H9 (cell line): ENCODE measurements around the gene DUSP11. TPM values are rescaled to one million over a fixed set of nuclear protein-coding genes. Genes with fewer than 3 reads are reported as not detected.

ENCODE experiments used
- DNase-seq: peaks from one replicate; pipeline ENCODE4 v3.0.0-alpha.2; 2017
- H2AFZ ChIP-seq: one replicate; pipeline ENCODE4 v1.6.1; 2013; ENCODE audit warnings: mild to moderate bottlenecking, low read length, control low read depth, moderate library complexity
- H2AK5ac ChIP-seq: 2 replicates; pipeline ENCODE4 v1.6.1; 2013; ENCODE audit warnings: low read length, control low read depth, mixed read lengths; ENCODE audit not compliant: insufficient read length
- H2BK120ac ChIP-seq: one replicate; pipeline ENCODE4 v1.6.1; 2013; ENCODE audit warnings: low read depth, mild to moderate bottlenecking, low read length, control low read depth, inconsistent platforms; ENCODE audit not compliant: poor library complexity, severe bottlenecking
- H2BK12ac ChIP-seq: 2 replicates; pipeline ENCODE4 v1.6.1; 2013; ENCODE audit warnings: low read length, control low read depth, mixed read lengths, low read depth; ENCODE audit not compliant: insufficient read length
- H2BK15ac ChIP-seq: 2 replicates; pipeline ENCODE4 v1.6.1; 2013; ENCODE audit warnings: low read depth, low read length, control low read depth
- H2BK20ac ChIP-seq: one replicate; pipeline ENCODE4 v1.6.1; 2013; ENCODE audit warnings: low read depth, mild to moderate bottlenecking, low read length, control low read depth, inconsistent platforms; ENCODE audit not compliant: poor library complexity, severe bottlenecking
- H2BK5ac ChIP-seq: 2 replicates; pipeline ENCODE4 v1.6.1; 2013; ENCODE audit warnings: low read length, control low read depth, mixed read lengths; ENCODE audit not compliant: insufficient read length
- H3K14ac ChIP-seq: 2 replicates; pipeline ENCODE4 v1.6.1; 2013; ENCODE audit warnings: low read length, control low read depth; ENCODE audit not compliant: insufficient read depth
- H3K18ac ChIP-seq: 2 replicates; pipeline ENCODE4 v1.6.1; 2013; ENCODE audit warnings: low read depth, mild to moderate bottlenecking, mixed read lengths, low read length, control low read depth; ENCODE audit not compliant: insufficient read length
- H3K23ac ChIP-seq: 2 replicates; pipeline ENCODE4 v1.6.1; 2013; ENCODE audit warnings: low read length, control low read depth, mixed read lengths, low read depth; ENCODE audit not compliant: insufficient read length
- H3K23me2 ChIP-seq: 2 replicates; pipeline ENCODE4 v1.6.1; 2013; ENCODE audit warnings: low read depth, mild to moderate bottlenecking, mixed read lengths, low read length, control low read depth; ENCODE audit not compliant: insufficient read length, poor library complexity, severe bottlenecking
- H3K27ac ChIP-seq: 2 replicates; pipeline ENCODE4 v1.5.1; 2013; ENCODE audit warnings: low read length, control low read depth, mixed read lengths, low read depth; ENCODE audit not compliant: insufficient read length
- H3K27me3 ChIP-seq: 2 replicates; pipeline ENCODE4 v1.6.1; 2013; ENCODE audit warnings: low read length, control low read depth, inconsistent platforms; ENCODE audit not compliant: insufficient read depth
- H3K4ac ChIP-seq: 2 replicates; pipeline ENCODE4 v1.6.1; 2013; ENCODE audit warnings: low read depth, mild to moderate bottlenecking, control low read depth, inconsistent platforms, low read length, moderate library complexity
- H3K4me1 ChIP-seq: 2 replicates; pipeline ENCODE4 v1.6.1; 2013; ENCODE audit warnings: low read length, control low read depth, inconsistent platforms; ENCODE audit not compliant: insufficient read depth
- H3K4me2 ChIP-seq: 2 replicates; pipeline ENCODE4 v1.6.1; 2013; ENCODE audit warnings: low read length, control low read depth, mixed read lengths; ENCODE audit not compliant: insufficient read length, insufficient read depth
- H3K56ac ChIP-seq: 2 replicates; pipeline ENCODE4 v1.6.1; 2013; ENCODE audit warnings: low read depth, mild to moderate bottlenecking, mixed read lengths, low read length, control low read depth; ENCODE audit not compliant: insufficient read length
- H3K79me1 ChIP-seq: 2 replicates; pipeline ENCODE4 v1.6.1; 2013; ENCODE audit warnings: low read depth, mild to moderate bottlenecking, moderate library complexity, low read length, control low read depth, inconsistent platforms; ENCODE audit not compliant: insufficient read depth, poor library complexity, severe bottlenecking
- H3K79me2 ChIP-seq: 2 replicates; pipeline ENCODE4 v1.6.1; 2013; ENCODE audit warnings: low read length, control low read depth, inconsistent platforms; ENCODE audit not compliant: insufficient read depth
- H3K9ac ChIP-seq: 2 replicates; pipeline ENCODE4 v1.6.1; 2013; ENCODE audit warnings: low read length, control low read depth, mixed read lengths; ENCODE audit not compliant: insufficient read length; ENCODE audit errors: extremely low read depth
- H3K9me3 ChIP-seq: one replicate; pipeline ENCODE4 v1.6.1; 2013; ENCODE audit warnings: low read depth, low read length, inconsistent platforms; ENCODE audit not compliant: control insufficient read depth
- H3T11ph ChIP-seq: one replicate; pipeline ENCODE4 v1.6.1; 2013; ENCODE audit warnings: mild to moderate bottlenecking, low read length, control low read depth, inconsistent platforms
- H4K20me1 ChIP-seq: one replicate; pipeline ENCODE4 v1.6.1; 2013; ENCODE audit not compliant: control insufficient read depth, insufficient read length, insufficient read depth
- H4K5ac ChIP-seq: 2 replicates; pipeline ENCODE4 v1.6.1; 2013; ENCODE audit warnings: low read depth, mild to moderate bottlenecking, mixed read lengths, low read length, control low read depth; ENCODE audit not compliant: insufficient read length
- H4K8ac ChIP-seq: replicated peaks from 2 replicates; pipeline ENCODE4 v1.6.1; 2013; ENCODE audit warnings: low read length, control low read depth, mixed read lengths, low read depth; ENCODE audit not compliant: insufficient read length
- H4K91ac ChIP-seq: 2 replicates; pipeline ENCODE4 v1.6.1; 2013; ENCODE audit warnings: low read depth, mild to moderate bottlenecking, moderate library complexity, mixed read lengths, low read length, control low read depth; ENCODE audit not compliant: insufficient read length
- H3K27ac Mint-ChIP-seq, 3 experiments: 2 replicates in 2 of 3; 3 replicates in 1 of 3; pipeline ENCODE4 v1.8.0; 2020 to 2021; ENCODE audit warnings: mixed read lengths in 3 of 3, mild to moderate bottlenecking in 1 of 3, moderate library complexity in 1 of 3
- H3K27me3 Mint-ChIP-seq: 2 replicates; pipeline ENCODE4 v1.8.0; 2021; ENCODE audit warnings: low read depth, mild to moderate bottlenecking, moderate library complexity, mixed read lengths
- H3K36me3 Mint-ChIP-seq, 3 experiments: 2 replicates in 2 of 3; 3 replicates in 1 of 3; pipeline ENCODE4 v1.8.0; 2020 to 2021; ENCODE audit warnings: low read depth in 3 of 3, mixed read lengths in 3 of 3; ENCODE audit not compliant: insufficient read depth in 1 of 3
- H3K4me1 Mint-ChIP-seq, 2 experiments: 2 replicates each; pipeline ENCODE4 v1.8.0; 2020; ENCODE audit warnings: mixed read lengths in 2 of 2
- H3K4me3 Mint-ChIP-seq, 2 experiments: 2 replicates in 1 of 2; 3 replicates in 1 of 2; pipeline ENCODE4 v1.8.0; 2020 to 2021; ENCODE audit warnings: mild to moderate bottlenecking in 2 of 2, mixed read lengths in 2 of 2, moderate library complexity in 1 of 2
- H3K9me3 Mint-ChIP-seq, 2 experiments: 2 replicates in 1 of 2; 3 replicates in 1 of 2; pipeline ENCODE4 v1.8.0; 2020; ENCODE audit warnings: mild to moderate bottlenecking in 2 of 2, mixed read lengths in 2 of 2, moderate library complexity in 1 of 2
- WGBS: extraction: QIAGEN DNeasy Blood & Tissue Kit; methylation state at CpG from one replicate; pipeline ENCODE4 v1.1.7; 2013; ENCODE audit warnings: missing lambda C conversion rate, low lambda C conversion rate, mixed read lengths; ENCODE audit not compliant: insufficient read length; ENCODE audit errors: extremely low coverage; 5-methylcytosine and 5-hydroxymethylcytosine counted together
- total RNA-seq: library from RNA; stranded (reverse); gene quantifications from 2 replicates; pipeline ENCODE4 v1.2.1, GENCODE V29; 2021
- TF ChIP-seq, protein P1 (sequence below): fragments of 200-600 bp; sonication (generic); conservative IDR thresholded peaks from 3 replicates; pipeline ENCODE4 v1.8.0; 2021; ENCODE audit warnings: antibody characterized with exemption, mild to moderate bottlenecking

Gene DUSP11
- total RNA-seq, 1 experiment from 2014 or later, result 21.4 TPM

DNA sequence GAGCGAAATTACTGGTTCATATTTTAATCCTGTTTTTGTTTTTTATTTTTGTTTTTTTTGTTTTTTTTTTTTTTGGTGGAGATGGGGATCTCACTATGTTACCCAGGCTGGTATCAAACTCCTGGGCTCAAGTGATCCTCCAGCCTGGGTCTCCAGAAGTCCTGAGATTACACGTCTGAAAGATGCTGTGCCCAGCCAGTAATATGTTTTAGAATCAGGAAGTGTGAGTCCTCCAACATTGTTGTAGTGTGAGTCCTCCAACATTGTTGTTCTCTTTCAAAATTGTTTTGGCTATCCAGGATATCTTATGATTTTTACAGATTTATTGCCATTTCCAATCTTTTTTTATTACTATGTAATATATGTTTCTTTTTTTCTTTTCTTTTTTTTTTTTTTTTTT lies 65.8 kb downstream of the DUSP11 start:
- no peak overlapping the region for H3K23ac ChIP-seq
- H2BK12ac ChIP-seq, result no peak overlapping the region
- H2BK15ac ChIP-seq, result no peak overlapping the region
- no peak overlapping the region for H3K4ac ChIP-seq
- no peaks in the 10 kb centered on the region; the same call in 1 of the 2 replicates for H3K27me3 ChIP-seq
- no peak overlapping the region for H3K4me2 ChIP-seq
- no peaks in the 10 kb centered on the region for H3K9me3 ChIP-seq
- H3K27ac ChIP-seq, result no peak overlapping the region
- no peaks in the 10 kb centered on the region for H3K79me2 ChIP-seq
- H2BK5ac ChIP-seq, result no peak overlapping the region
- peaks cover 76% of the 10 kb centered on the region for H3K27me3 Mint-ChIP-seq
- H3K14ac ChIP-seq, result no peak overlapping the region
- no peak overlapping the region for H4K8ac ChIP-seq
- H4K91ac ChIP-seq, result no peak overlapping the region
- no peak overlapping the region for H3K27ac Mint-ChIP-seq
- TF ChIP-seq, protein P1, sequence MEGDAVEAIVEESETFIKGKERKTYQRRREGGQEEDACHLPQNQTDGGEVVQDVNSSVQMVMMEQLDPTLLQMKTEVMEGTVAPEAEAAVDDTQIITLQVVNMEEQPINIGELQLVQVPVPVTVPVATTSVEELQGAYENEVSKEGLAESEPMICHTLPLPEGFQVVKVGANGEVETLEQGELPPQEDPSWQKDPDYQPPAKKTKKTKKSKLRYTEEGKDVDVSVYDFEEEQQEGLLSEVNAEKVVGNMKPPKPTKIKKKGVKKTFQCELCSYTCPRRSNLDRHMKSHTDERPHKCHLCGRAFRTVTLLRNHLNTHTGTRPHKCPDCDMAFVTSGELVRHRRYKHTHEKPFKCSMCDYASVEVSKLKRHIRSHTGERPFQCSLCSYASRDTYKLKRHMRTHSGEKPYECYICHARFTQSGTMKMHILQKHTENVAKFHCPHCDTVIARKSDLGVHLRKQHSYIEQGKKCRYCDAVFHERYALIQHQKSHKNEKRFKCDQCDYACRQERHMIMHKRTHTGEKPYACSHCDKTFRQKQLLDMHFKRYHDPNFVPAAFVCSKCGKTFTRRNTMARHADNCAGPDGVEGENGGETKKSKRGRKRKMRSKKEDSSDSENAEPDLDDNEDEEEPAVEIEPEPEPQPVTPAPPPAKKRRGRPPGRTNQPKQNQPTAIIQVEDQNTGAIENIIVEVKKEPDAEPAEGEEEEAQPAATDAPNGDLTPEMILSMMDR, result no peak
- H3K4me3 Mint-ChIP-seq, result no peak overlapping the region
- H3K4me1 Mint-ChIP-seq, result no peaks in the 10 kb centered on the region
- no peak overlapping the region for H3T11ph ChIP-seq
- H3K79me1 ChIP-seq, result no peaks in the 10 kb centered on the region
- peaks cover 18 to 30% of the 10 kb centered on the region in 2 experiments for H3K9me3 Mint-ChIP-seq
- no peak overlapping the region for H2BK120ac ChIP-seq
- H2AFZ ChIP-seq, result no peak overlapping the region
- no peak for DNase-seq
- no peaks in the 10 kb centered on the region for H4K20me1 ChIP-seq
- no peak overlapping the region for H3K56ac ChIP-seq
- H3K18ac ChIP-seq, result no peak overlapping the region
- no CpG with 5 or more reads among the region's 2 CpGs for WGBS
- H3K9ac ChIP-seq, result no peak overlapping the region
- H3K36me3 Mint-ChIP-seq, result no peaks in the 10 kb centered on the region; a peak in 1 of 7 replicates
- no peak overlapping the region for H4K5ac ChIP-seq
- no peaks in the 10 kb centered on the region for H3K4me1 ChIP-seq
- no peak overlapping the region for H2AK5ac ChIP-seq
- H2BK20ac ChIP-seq, result no peak overlapping the region
- H3K23me2 ChIP-seq, result no peaks in the 10 kb centered on the region

Other genes starting within 250 kb of the DUSP11 start
- gene NAT8, start 137.7 kb downstream of the DUSP11 start, total RNA-seq, result not detected in 2 replicates
- 38.7 and 44.7 TPM in 2 replicates for gene TPRKB, start 42.8 kb downstream of the DUSP11 start, total RNA-seq
- 0.07 and 0.09 TPM in 2 replicates for gene C2orf78, start 4.1 kb upstream of the DUSP11 start, total RNA-seq
- 45.2 and 45.5 TPM in 2 replicates for gene STAMBP, start 48.9 kb upstream of the DUSP11 start, total RNA-seq
- gene ACTG2, start 112.9 kb upstream of the DUSP11 start, total RNA-seq, result 1.4 and 1.5 TPM in 2 replicates
- gene DGUOK, start 146.8 kb upstream of the DUSP11 start, total RNA-seq, result 95.0 and 98.5 TPM in 2 replicates
- gene TET3, start 204.8 kb upstream of the DUSP11 start, total RNA-seq, result 21.8 and 24.7 TPM in 2 replicates